ENCODE measurements around the gene RIN1. TPM values are rescaled to one million over a fixed set of nuclear protein-coding genes. Genes with fewer than 3 reads are reported as not detected.
A peak's percentile ranks its signal among the peaks of the same experiment; 100 is the strongest.

The RIN1 gene
- total and polyA plus RNA-seq, 2 of the 13 experiments (the other 11 are each of a cell fraction or from before 2014, with no cell fraction given), result 2.4 to 4.1 TPM

- TF ChIP-seq ZXDC (CRISPR knock-in tag; IDR thresholded peaks at IDR 0.05) (no peak), ZNF260 (CRISPR knock-in tag; IDR thresholded peaks at IDR 0.05; ENCODE audit: borderline replicate concordance, low read depth) (no peak)
Measured at GRCh38 chr11:66288671-66289547, 47.3 kb downstream of the RIN1 start, which contains the start of gene YIF1A (continued).

- POLR2A ChIA-PET, result interaction anchor here (0.8 to 5.7 kb wide), 17 partner anchors 8 to 397 kb away, joined by 3 to 121 read pairs (median 6); partner anchors contain the start of genes CCDC85B, CD248, DPP3 and MRPL11
- peak; percentile 22 for ATAC-seq
- TF ChIP-seq TP53 (CRISPR knock-in tag; conservative IDR thresholded peaks at IDR 0.05) (no peak), PRMT3 (CRISPR knock-in tag; IDR thresholded peaks at IDR 0.05; ENCODE audit: borderline replicate concordance, low read depth) (no peak), ZNF501 (CRISPR knock-in tag; IDR thresholded peaks at IDR 0.05) (peak; percentile 46; the same call in 1 of the 2 replicates), ZMYM4 (CRISPR knock-in tag; IDR thresholded peaks at IDR 0.05) (no peak), ZFX (CRISPR knock-in tag; IDR thresholded peaks at IDR 0.05; ENCODE audit: low read depth) (no peak), CAMTA2 (CRISPR knock-in tag; IDR thresholded peaks at IDR 0.05; ENCODE audit: borderline replicate concordance) (0 out of 2 replicates have a peak, but pooled peaks have one; percentile 35), ZBTB42 (CRISPR knock-in tag; IDR thresholded peaks at IDR 0.05) (no peak), HNF4A (CRISPR knock-in tag; IDR thresholded peaks at IDR 0.05) (peak; percentile 55; the same call in 1 of the 2 replicates), NRL (CRISPR knock-in tag; IDR thresholded peaks at IDR 0.05; ENCODE audit: borderline replicate concordance) (peak; percentile 51; the same call in 1 of the 2 replicates), ZNF256 (CRISPR knock-in tag; conservative IDR thresholded peaks at IDR 0.05) (no peak), ARID5B (CRISPR knock-in tag; IDR thresholded peaks at IDR 0.05) (no peak)
Measured at GRCh38 chr11:66287889-66288670, 48.2 kb downstream of the RIN1 start.

More at GRCh38 chr11:66287889-66288670, 48.2 kb downstream of the RIN1 start:
- H3K36me3 ChIP-seq (replicated peaks in 1 of 2; ENCODE audit: control insufficient read depth in 1 of 2, insufficient read depth in 2 of 2, low read length in 2 of 2), result peaks cover 5 to 23% of the 10 kb centered on the region in 2 experiments; a peak in 4 of 5 replicates
- peaks cover 61% of the 10 kb centered on the region for H3K4me1 ChIP-seq (ENCODE audit: insufficient read depth, low read length)
- WGBS (ENCODE audit: low lambda C conversion rate), result 1% methylated on average over 6 of the region's 20 CpGs
- peak overlapping the region; percentile 97 for H3K27ac ChIP-seq (ENCODE audit: extremely low read length, insufficient read depth, low read length)
- H3K4me2 ChIP-seq (ENCODE audit: low read depth, low read length), result peak overlapping the region; percentile 94
- in situ Hi-C loops (cut with HindIII; ENCODE audit: extremely low pct_ligation_motif_present, low pct_unique_long_range_greater_than_20kb) (no loop called here), intact Hi-C loops (cut with micrococcal nuclease; ENCODE audit: unreplicated experiment) (loop anchor here (2.0 kb wide), 1 partner anchor 19 kb away; the partner anchor contains the start of gene RAB1B)
- DNase-seq (ENCODE audit: low spot score) (peak; percentile 39), FAIRE-seq (no peak)
- peak overlapping the region; percentile 96 for H3K9ac ChIP-seq (ENCODE audit: insufficient read depth, low read depth, low read length)
- peaks cover 29% of the 10 kb centered on the region for H3K79me2 ChIP-seq (ENCODE audit: insufficient read depth, low read length)
- H3K4me3 ChIP-seq (replicated peaks in 1 of 3; ENCODE audit: insufficient read depth in 1 of 3, low read depth in 2 of 3, low read length in 3 of 3), result peak overlapping the region; percentile 79 to 95 (median 88)
- H4K20me1 ChIP-seq (ENCODE audit: insufficient read depth, low read length), result no peaks in the 10 kb centered on the region
- no peak overlapping the region for H2AFZ ChIP-seq (ENCODE audit: low read length)
- BruUV-seq (replicated peaks), result TSS peak; percentile 67
- no peaks in the 10 kb centered on the region for H3K9me3 ChIP-seq (ENCODE audit: low read length)
- CTCF ChIA-PET (ENCODE audit: low intra/inter-chr PET ratio, low total read pairs), result interaction anchor here (1.0 kb wide), 1 partner anchor 21 kb away, joined by 3 read pairs; no protein-coding TSS in a partner anchor
- H3K27me3 ChIP-seq (ENCODE audit: control insufficient read depth in 1 of 2, insufficient read depth in 2 of 2, low read length in 2 of 2), result peaks cover 0 to 17% of the 10 kb centered on the region in 2 experiments; a peak in 4 of 5 replicates

All from HepG2 (cell line).